ENCODE data around the gene RHBDF1.

RHBDF1 gene

DNA sequence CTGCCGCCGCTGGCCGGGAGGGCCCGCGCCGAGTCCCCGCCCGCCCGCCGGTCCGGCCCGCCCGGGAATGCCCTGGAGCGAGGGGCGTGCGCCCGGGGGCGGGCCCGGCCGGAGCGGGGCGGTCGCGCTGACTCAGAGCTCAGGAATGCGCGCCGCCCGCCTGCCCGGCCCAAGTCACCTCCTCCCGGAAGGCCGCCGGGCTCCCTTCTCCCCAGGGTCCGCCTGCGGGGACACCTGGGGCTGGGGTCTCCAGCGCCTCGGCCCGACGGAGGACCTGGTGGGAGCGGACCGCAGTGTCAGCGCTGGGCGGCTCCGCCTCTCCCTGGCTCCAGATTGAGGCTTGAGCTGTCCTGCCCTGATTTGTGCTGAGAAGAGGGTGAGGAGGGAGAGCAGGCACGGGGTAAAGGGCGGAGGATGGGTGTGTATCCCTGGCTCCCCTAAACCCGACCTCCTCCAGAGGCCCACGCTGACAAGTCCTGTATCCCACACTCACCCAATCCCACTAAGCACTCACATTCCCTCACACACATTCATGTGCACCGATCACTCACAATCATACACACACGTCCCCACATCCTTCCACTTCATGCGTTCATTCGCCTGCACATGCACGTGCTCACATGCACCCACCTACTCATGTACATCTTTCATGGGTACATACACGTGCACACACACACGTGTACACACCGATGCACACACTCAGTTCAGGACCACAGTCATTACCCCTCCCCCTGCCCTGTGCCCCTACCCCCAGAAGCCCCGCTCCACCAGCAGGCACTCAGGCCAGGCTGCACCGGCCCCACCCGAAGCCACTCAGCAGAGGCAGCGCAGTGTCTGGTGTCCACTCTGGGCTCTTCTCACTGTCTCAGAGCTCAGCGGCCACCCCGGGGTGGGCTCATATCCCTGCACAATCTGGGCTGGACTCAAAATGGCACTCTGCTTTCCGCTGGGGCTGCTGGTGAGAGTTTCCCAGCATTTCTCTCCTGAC, at the start of gene RHBDF1:
TSS of gene RHBDF1 (minus strand) at position 71 of the 988 bp plus-strand sequence. CDS start 7,616 bp downstream, outside the sequence.
- DNase-seq = no peak

DNA sequence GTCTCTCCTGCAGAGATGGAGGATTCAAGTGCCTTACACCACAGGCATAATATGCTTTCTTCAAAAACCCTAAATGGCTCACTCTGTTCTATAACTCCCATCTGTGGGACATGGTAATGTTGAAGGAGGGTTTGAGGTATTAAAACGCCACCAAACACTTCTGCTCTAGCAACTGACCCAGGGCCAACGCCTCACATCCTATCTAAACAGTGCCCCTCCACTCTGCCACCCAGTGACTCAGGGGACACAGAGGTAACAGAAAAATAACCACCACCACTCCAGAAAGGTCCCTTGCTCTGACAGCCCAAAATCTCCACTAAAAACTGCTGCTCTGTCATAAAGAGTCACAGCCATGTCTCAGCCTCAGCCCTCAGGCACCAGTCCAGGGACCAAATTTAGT, 48.3 kb upstream of the RHBDF1 start:
- no peak for DNase-seq

DNA sequence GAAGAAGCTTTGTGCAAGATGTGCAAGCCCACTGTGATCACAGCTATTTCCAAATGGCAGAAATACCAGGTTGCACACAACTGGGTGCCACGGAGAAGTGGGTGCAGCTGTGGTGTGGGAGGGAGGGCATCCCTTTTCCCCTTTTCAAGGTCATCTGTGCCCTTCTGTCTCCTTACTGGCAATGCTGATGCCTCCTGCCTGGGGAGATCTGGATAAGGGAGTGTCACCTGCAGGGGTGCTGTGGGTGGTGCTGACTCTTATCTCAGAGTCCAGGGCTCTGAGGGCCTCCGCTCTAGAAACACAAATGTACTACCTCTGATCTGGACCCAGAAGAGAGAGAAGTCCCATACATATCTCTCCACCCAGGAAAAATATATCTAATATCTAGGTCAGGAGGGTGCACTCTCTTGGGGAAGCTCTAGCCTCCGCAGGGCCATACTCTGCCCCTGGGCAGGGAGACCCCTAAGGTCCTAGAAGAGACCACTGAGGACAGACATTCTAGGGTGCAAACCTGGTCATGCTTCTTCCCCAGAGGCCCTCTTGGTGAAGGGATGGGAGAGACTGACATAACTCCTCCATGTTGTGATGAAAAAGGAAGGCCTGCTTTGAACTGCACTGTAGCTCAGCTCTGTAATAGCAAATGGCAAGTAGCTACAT, 47.5 kb upstream of the RHBDF1 start:
- DNase-seq = no peak

- no peak for DNase-seq
Observed at GRCh38 chr16:119295-119694, 46.9 kb upstream of the RHBDF1 start.

DNA sequence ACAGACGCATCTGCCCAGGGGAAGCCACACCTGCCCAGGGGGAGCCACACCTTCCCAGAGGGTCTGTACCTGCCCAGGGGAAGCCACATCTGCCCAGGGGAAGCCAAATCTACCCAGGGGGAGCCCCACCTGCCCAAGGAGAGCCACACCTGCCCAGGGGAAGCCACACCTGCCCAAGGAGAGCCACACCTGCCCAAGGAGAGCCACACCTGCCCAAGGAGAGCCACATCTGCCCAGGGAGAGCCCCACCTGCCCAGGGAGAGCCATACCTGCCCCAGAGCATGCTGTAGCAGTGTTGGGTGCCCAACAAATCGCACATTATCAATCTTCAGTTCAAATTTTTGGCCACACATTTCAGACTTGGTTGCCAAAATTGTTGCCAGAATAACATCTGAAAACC, 46.4 kb upstream of the RHBDF1 start:
- DNase-seq = no peak

DNA sequence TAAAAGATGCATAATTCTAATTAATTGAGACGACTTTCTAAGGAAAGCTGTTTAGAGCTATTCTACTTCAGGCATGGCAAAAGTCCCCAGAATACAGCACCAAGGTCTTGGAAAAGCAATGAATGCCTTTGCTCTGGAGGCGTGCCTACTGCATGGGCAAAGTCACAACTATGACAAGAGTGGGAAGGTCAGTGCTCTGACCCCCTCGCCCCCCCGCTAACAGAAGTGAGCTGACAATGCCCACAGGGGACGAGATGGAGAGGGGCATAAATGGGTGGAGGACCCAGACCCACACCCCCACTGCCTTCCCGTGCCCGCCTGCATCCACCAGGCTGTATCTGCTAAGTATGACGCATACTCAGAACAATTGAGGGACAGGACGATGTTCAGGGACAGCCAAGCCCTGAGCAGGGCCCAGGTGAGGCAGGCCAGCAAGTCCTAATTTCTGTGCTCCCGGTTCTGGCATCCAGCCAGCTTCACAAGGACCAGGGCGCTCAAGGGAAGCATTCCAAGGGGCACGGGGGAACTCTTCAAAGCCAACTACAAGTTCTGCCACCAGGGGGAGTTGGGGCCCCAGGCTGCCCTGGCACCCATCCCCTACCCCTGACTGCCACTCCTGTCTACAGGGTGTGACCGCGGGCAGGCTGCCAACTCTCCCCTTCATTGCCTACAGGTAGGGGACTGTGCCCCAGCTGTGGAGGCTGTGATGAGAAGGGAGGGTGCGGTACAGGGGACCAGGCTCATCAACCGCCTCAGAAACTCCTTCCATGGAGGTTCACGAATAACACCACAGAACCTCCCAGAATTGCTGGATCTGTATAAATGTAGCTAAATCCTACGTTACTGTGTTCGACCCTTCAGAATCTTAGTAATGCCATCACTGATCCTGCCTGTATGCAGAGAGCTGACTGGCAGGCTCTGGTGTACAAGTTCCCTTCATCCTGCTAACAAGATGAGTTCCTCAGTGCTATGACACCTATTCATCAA, 45.2 kb upstream of the RHBDF1 start:
- DNase-seq = peak; percentile 24

DNA sequence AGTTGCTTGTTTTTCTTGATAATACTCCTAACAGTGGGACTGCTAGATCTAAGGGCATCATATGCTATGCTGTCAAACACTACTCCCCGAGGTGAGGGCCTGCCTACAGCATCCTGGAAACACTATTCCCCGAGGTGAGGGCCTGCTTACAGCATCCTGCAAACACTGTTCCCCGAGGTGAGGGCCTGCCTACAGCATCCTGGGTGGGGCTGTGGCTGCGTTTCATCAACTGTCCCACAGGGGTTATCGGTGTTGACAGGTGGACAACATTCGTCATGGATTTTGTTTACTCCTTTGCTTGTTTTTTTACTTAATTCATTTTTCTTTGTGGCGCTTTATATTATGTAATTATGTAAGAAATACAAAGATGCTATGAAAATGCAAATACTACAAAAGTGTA, 43.6 kb upstream of the RHBDF1 start:
- DNase-seq = no peak

- no peak for DNase-seq
Observed at GRCh38 chr16:114327-114726, 41.9 kb upstream of the RHBDF1 start.

DNA sequence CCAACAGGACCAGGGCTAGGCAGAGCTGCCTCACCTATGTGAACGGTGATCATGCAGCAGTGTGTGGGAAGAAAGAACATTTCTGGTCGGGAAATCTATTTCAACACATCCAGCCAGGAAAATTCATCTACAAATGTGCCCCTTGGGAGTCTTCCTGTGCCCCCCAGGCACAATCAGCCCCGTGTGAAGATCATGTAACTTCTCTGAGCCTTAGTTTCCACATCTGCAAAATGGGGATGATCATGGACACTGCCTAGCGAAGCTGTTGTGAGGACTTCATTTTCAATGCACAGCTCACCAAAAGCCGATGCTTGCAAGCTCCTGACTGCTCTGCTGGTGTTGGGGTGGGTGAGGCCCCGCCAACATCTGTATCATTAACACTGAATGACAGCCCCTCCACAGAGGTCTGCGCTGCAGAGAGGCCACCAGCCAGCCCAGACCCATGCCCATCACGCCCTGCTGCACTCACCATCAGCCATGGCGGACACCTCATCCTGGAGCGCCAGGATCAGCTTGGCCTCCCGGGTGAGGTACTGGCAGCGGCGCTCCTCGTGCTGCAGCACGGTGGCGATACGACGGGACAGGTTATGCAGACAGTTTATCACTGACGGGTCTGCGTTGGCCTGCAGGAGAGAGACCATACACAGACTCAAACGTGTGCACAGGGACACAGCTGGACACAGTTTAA, 39.9 kb upstream of the RHBDF1 start:
- no peak for DNase-seq

DNA sequence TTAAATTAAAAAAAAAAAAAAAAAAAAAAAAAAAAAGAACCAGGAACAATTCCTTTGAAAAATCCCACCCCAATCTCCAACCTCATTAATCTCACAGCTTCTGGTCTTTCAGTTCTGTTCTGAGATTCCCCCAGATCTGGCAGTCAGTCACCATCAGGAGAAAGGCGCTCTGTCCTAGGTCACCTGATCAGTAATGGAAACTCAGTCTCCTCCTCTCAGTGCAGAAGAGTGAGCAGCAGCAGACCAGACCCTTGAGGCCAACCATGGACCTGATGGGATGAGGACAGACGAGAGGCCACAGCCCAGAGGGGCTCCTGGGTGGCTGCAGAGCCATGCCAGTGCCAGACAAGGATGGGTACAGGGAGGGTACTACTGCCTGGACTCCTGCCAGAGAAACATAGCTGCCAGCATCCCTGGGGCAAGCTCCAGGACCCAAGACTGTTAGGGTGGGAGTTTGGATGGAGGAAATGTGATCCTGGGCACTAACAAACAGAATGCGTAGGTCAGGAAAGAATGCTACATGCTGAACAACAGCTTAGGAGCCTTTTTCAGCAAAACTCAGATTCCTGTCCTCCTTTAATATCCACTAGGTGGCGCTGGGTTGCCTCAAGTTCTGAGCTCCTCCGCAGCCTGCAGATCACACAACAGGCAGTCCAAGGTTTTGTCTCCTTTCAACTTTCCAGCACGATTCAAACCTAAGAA, 34.3 kb upstream of the RHBDF1 start:
- peak; percentile 56 for DNase-seq

GRCh38 chr16:105521-105920, 33.1 kb upstream of the RHBDF1 start:
- no peak for DNase-seq

DNA sequence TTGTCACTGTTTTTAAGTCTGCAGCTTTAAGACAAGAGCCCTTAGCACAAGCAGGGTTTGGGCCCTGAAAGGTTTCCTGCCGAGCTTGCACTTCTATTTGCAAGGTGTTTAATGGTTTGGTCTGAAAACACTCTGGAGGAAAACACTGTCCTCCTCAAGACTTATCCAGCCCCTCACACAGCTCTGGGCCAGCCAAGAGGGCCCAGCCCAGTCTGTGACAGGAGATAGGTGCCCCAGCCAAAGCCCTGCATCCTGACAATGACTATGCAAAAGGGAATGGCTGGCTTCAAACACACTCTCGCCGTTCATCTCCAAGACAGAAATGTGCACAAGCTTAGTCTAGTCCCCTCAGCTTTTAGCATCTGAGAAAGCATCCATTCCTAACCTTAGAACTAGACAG, 32.5 kb upstream of the RHBDF1 start:
- no peak for DNase-seq

DNA sequence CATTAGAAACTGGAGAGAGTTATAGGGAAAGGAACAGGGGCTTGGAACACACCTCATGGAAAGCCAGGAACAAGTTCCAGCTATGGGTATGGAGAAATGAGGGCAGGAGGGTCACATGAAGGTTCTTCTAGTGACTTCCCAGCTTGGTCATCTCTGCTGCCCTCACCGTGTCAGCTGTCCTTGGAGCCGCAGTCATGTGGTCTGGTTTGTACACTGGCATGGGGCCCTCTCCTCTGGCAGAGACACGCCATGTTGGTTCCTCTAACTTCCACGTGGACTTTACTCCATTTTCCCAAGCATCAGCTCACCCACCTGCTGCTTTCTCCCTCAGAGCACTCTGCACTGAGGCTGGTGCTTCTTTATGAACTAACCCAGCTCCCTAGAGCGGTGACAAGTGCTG, 31.9 kb upstream of the RHBDF1 start:
- DNase-seq = no peak

- DNase-seq = no peak
Observed at GRCh38 chr16:102060-102855, 29.8 kb upstream of the RHBDF1 start.

DNA sequence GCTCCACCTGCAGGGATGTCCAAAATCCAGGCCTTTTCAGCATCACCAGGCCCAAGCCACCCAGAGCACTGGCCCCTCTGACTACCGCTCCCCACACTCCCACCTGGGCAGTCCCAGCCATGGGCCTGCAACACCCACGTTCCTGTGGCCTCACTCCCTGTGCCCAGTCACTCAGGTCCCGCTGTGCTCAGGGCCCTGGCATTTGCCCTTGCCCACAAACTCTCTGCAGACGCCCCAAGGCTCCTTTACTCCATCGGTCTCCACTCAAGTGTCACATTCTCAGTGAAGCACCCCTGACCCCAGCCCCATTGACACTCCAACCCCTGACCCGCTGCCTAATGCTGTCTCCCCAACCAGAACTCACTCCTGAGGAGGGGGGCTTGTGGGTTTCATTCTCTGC, 29.2 kb upstream of the RHBDF1 start:
- no peak for DNase-seq

- no peak for DNase-seq
Observed at GRCh38 chr16:100989-101388, 28.6 kb upstream of the RHBDF1 start.

DNA sequence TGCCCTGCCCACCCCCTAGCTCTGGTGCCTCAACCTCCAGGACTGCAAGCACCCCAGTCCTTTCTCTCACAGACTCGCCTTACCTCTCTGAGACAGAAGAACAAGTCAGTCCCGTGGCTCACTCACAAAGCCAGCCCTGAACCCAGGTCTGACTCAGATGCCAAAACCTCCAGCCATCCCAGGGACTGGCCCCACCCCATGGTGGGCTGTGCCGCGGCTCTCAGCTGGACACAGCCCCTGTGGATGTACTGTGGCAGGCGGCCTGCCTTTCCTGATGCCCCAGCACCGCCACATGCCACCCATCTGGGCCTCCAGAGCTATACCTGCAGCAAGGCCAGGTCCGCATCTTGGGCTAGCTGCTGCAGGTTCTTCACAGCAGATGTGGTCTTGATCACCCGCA, 25.4 kb upstream of the RHBDF1 start:
- no peak for DNase-seq

DNA sequence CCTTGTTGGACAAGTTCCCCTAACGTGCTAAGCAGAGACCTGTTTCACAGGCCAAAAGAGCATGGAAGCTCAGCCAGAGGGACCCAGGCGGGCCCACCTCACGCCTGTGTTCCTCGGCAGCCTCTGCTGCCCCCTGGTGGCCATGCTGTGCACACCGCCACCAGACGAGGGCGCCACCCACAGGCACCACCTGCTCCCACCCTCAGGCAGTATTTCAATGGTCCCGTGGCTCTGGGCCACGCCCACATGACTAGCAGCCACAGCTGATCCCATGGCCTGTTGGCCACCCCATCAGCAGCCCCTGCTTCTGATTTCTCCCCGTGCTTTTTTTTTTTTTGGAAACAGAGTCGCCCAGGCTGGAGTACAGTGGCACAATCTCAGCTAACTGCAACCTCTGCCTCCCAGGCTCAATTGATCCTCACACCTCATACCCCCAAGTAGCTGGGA, 24.5 kb upstream of the RHBDF1 start:
- peak; percentile 63 for DNase-seq

GRCh38 chr16:94918-95265, 22.5 kb upstream of the RHBDF1 start:
- DNase-seq = no peak

DNA sequence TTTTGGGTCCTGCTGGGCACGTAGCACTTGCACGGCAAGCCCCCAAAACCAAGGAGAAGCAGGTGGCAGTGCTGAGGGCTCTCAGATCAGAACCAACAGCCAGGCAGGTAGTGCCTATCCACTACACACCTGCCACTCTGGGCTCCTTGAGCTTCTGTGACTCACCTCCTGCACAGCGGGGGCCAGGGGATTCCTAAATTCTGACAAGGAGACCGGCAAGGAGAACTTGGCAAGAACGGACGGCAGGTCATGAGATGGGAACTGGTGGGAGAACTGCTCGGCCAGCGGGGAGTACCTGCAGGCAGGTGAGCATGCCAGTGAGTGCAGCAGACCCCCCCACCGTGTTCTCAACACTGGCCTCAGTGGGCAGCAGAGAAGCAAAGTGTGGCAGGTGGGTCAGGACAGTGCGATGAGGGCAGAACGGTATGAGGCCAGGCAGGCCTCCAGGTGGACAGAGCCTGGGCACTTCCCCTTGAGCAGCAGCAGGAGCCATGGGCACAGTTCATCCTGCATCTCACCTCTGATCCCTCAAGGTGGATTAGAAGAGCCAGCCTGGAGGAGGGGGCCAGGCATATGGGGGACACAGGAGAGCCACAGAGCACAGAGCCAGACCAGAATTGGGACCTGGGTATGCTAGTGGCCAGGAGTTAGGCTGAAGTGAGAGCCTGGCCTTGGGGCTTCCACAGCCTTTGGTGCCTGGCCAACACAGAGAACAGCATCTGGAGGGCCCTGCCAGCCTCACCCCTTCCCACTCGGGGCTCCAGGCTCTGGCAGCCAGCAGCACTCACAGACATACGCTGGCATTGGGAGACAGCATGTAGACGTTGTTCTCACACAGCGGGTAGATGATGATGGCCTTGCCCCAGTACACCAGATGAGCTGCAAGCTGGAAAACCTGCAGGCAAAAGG, 20.3 kb upstream of the RHBDF1 start:
- DNase-seq = peak; percentile 20
